OCI-LY7 (cell line): ENCODE data around the gene MYNN. TPM values are rescaled to one million over a fixed set of nuclear protein-coding genes. Genes with fewer than 3 reads are reported as not detected.

Experiments
- BruUV-seq: library from RNA; stranded (reverse); fragments of 400-500 nt; replicated peaks from 2 replicates; lab custom pipeline; 2021; lab: Mats Ljungman, UMichigan
- CTCF ChIA-PET: fragments of 300-600 bp; sonication (Branson Sonifier 250); formaldehyde crosslinking; loops from one replicate; lab custom pipeline; 2022; ENCODE audit warnings: antibody characterized with exemption; ENCODE audit not compliant: unreplicated experiment; lab: Charles Lee
- POLR2A ChIA-PET: fragments of 300-600 bp; sonication (Branson Sonifier 250); formaldehyde crosslinking; loops from one replicate; lab custom pipeline; 2022; ENCODE audit warnings: antibody characterized with exemption; lab: Charles Lee
- DNase-seq: peaks from one replicate; pipeline ENCODE4 v3.0.0-alpha.2; 2015; ENCODE audit warnings: low spot score
- H2AFZ ChIP-seq: fragments of 200-600 bp; sonication (generic), shearing (Covaris generic); 2 replicates; pipeline ENCODE4 v1.6.1; 2014; ENCODE audit warnings: mild to moderate bottlenecking, antibody characterized with exemption, low read length, moderate library complexity
- H3K27ac ChIP-seq: fragments of 200-600 bp; sonication (generic); 2 replicates; pipeline ENCODE4 v1.5.1; 2014; ENCODE audit warnings: mixed run types, low read depth, mild to moderate bottlenecking, moderate library complexity, low read length, inconsistent platforms; ENCODE audit not compliant: poor library complexity, severe bottlenecking
- H3K36me3 ChIP-seq: fragments of 200-600 bp; sonication (generic); 2 replicates; pipeline ENCODE4 v1.6.1; 2014; ENCODE audit warnings: mild to moderate bottlenecking, antibody characterized with exemption, low read length, moderate library complexity, mixed read lengths; ENCODE audit not compliant: insufficient read depth
- H3K4me1 ChIP-seq: fragments of 200-600 bp; sonication (generic); 2 replicates; pipeline ENCODE4 v1.5.1; 2014; ENCODE audit warnings: mild to moderate bottlenecking, low read length; ENCODE audit not compliant: insufficient read depth, poor library complexity, severe bottlenecking
- H3K4me2 ChIP-seq: fragments of 200-600 bp; sonication (generic); 2 replicates; pipeline ENCODE4 v1.6.1; 2014; ENCODE audit warnings: mild to moderate bottlenecking, low read length
- H3K4me3 ChIP-seq: fragments of 200-600 bp; sonication (generic); 2 replicates; pipeline ENCODE4 v1.5.1; 2014; ENCODE audit warnings: mild to moderate bottlenecking, low read depth, low read length; ENCODE audit not compliant: poor library complexity, severe bottlenecking
- H3K79me2 ChIP-seq: fragments of 200-600 bp; sonication (generic); 2 replicates; pipeline ENCODE4 v1.6.1; 2016; ENCODE audit warnings: low read depth, mild to moderate bottlenecking, low read length, moderate library complexity, mixed read lengths; ENCODE audit not compliant: insufficient read depth
- H3K9me2 ChIP-seq: fragments of 200-600 bp; sonication (generic); 2 replicates; pipeline ENCODE4 v1.6.1; 2016; ENCODE audit warnings: mild to moderate bottlenecking, low read length, mixed read lengths; ENCODE audit not compliant: insufficient read depth
- H3K9me3 ChIP-seq: fragments of 200-600 bp; sonication (generic); 2 replicates; pipeline ENCODE4 v1.6.1; 2014; ENCODE audit warnings: mild to moderate bottlenecking, mixed run types, low read length, mixed read lengths
- H4K20me1 ChIP-seq: fragments of 200-600 bp; sonication (generic); 2 replicates; pipeline ENCODE4 v1.6.1; 2014; ENCODE audit warnings: mild to moderate bottlenecking, antibody characterized with exemption, low read length, moderate library complexity, mixed read lengths; ENCODE audit not compliant: insufficient read depth
- EZH2phosphoT487 ChIP-seq: fragments of 200-600 bp; sonication (generic); IDR thresholded peaks from 2 replicates; pipeline ENCODE4 v1.6.1; 2018; ENCODE audit warnings: low read depth, borderline replicate concordance, mild to moderate bottlenecking, mixed run types, antibody characterized with exemption, low read length, moderate library complexity, mixed read lengths
- intact Hi-C: fragments of 100-400 bp; cut with micrococcal nuclease; formaldehyde crosslinking; loops from one replicate; pipeline ENCODE4 v1.10.0; 2022; ENCODE audit not compliant: unreplicated experiment
- total RNA-seq, 2 experiments: library from RNA; depleted of rRNA in 1 of 2; stranded (reverse); fragments of >200 nt in 1 of 2; shearing (Covaris generic) in 1 of 2; gene quantifications; 2 replicates each; pipeline ENCODE4 v1.2.3, GENCODE V29; 2014 to 2022
- TF ChIP-seq, protein P1 (sequence below): fragments of 200-600 bp; sonication (generic); conservative IDR thresholded peaks from 2 replicates; pipeline ENCODE4 v1.5.1; 2014; ENCODE audit warnings: mild to moderate bottlenecking, antibody characterized with exemption, low read length, moderate library complexity, mixed read lengths

MYNN gene
- total RNA-seq, 2 experiments from 2014 or later, result 12.1 to 13.1 TPM

DNA sequence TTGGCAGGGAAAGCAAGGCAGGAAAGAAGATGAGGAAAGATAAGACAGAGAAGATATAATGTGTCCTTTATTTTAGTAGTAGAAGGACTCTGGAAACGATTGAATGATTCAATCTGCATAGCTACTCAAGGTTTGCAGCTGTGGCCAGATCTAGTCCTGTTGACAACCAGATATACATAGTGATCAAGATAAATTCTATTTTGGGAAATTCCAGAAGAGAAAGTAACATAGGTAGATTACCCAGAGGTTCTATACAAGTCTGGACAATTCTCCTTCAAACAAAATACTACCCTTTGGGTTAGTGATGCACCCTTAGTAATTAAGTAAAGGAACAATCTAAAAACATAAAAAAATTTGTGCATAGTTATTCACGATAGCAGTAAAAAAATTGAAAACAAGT, 17.7 kb upstream of the MYNN start:
- Histone ChIP-seq H3K9me3 (no peaks in the 10 kb centered on the region), H4K20me1 (no peaks in the 10 kb centered on the region), H3K9me2 (no peaks in the 10 kb centered on the region), H3K4me1 (peaks cover 15% of the 10 kb centered on the region), H3K4me2 (no peak overlapping the region), H3K27ac (no peak overlapping the region), H3K79me2 (no peaks in the 10 kb centered on the region), H2AFZ (no peak overlapping the region), H3K36me3 (no peaks in the 10 kb centered on the region), H3K4me3 (no peak overlapping the region)
- DNase-seq, result no peak
- CTCF ChIA-PET, result no interaction called here
- intact Hi-C loops, result no loop called here
- no peak for TF ChIP-seq EZH2phosphoT487
- TF ChIP-seq, protein P1, sequence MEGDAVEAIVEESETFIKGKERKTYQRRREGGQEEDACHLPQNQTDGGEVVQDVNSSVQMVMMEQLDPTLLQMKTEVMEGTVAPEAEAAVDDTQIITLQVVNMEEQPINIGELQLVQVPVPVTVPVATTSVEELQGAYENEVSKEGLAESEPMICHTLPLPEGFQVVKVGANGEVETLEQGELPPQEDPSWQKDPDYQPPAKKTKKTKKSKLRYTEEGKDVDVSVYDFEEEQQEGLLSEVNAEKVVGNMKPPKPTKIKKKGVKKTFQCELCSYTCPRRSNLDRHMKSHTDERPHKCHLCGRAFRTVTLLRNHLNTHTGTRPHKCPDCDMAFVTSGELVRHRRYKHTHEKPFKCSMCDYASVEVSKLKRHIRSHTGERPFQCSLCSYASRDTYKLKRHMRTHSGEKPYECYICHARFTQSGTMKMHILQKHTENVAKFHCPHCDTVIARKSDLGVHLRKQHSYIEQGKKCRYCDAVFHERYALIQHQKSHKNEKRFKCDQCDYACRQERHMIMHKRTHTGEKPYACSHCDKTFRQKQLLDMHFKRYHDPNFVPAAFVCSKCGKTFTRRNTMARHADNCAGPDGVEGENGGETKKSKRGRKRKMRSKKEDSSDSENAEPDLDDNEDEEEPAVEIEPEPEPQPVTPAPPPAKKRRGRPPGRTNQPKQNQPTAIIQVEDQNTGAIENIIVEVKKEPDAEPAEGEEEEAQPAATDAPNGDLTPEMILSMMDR, result no peak
- POLR2A ChIA-PET, result interaction anchor here (0.8 kb wide), 1 partner anchor 12 kb away, joined by 3 read pairs; no protein-coding TSS in a partner anchor
- no TSS peak for BruUV-seq

DNA sequence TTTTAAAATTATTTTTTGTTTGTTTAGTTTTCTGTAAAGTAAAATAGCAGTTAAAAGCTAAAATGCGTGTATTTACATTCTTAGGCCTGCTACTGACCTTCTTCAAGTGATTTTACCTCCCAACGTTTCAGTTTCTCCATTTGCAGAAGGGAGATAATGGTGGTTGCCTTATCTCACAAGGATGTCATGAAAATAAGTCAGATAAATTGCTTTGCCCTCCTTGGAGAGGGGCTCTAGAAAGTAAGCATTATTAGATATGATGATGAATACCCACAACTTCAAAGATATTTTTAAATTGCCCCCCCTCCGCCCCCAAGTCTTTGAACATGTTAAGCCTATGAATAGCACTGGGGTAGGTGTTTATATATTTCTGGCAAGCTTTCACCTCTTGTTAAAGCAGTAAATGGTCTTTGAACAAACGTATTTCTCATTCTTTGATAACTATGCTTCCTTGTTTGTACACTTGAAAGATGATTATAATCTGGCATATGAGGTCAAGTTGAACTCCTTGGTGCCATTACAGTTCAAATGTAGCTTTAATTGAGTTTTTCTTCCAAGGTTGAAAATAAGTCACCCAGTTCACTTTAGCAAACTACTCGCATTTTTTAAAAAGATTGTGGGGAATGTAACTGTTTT, 14.7 kb upstream of the MYNN start:
- Histone ChIP-seq H3K4me1 (peaks cover 15% of the 10 kb centered on the region), H3K9me3 (peaks cover 5% of the 10 kb centered on the region), H3K9me2 (no peaks in the 10 kb centered on the region), H3K4me3 (no peak overlapping the region), H3K27ac (no peak overlapping the region), H3K79me2 (no peaks in the 10 kb centered on the region), H3K4me2 (peak overlapping the region; percentile 50), H2AFZ (peak overlapping the region; percentile 69), H3K36me3 (no peaks in the 10 kb centered on the region; the same call in 1 of the 2 replicates), H4K20me1 (no peaks in the 10 kb centered on the region)
- no peak for DNase-seq
- TF ChIP-seq, protein P1, result no peak
- no peak for TF ChIP-seq EZH2phosphoT487
- ChIA-PET CTCF (no interaction called here), POLR2A (interaction anchor here (0.5 to 3.4 kb wide), 6 partner anchors 9 to 1659 kb away, joined by 3 to 18 read pairs (median 4); partner anchors contain the start of gene MYNN)
- BruUV-seq, result no TSS peak
- intact Hi-C loops, result no loop called here

DNA sequence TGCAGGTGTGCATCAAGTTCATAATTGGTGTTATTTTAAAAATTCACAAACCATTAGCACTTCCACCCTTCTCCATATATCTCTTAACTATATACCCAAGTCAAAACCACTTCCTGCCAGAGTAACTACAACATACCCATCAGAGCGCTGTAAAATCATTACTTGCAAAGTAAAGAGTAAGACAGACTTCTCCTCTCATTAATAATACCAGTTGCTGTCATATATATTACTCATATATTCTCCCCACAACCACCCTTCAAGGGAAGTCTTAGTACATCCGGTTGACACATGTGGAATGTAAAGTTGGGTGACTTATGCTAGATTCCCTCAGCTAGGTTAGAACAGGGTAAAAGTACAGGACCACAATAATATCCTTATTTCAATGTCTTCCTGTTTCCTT, 13.9 kb upstream of the MYNN start:
- Histone ChIP-seq H3K9me2 (no peaks in the 10 kb centered on the region), H3K4me1 (peaks cover 23% of the 10 kb centered on the region), H3K4me3 (no peak overlapping the region), H3K4me2 (peak overlapping the region; percentile 50), H4K20me1 (no peaks in the 10 kb centered on the region), H3K79me2 (no peaks in the 10 kb centered on the region), H3K9me3 (peaks cover 8% of the 10 kb centered on the region), H2AFZ (peak overlapping the region; percentile 69; the same call in 1 of the 2 replicates), H3K27ac (peak overlapping the region; percentile 4), H3K36me3 (no peaks in the 10 kb centered on the region; the same call in 1 of the 2 replicates)
- CTCF ChIA-PET, result no interaction called here
- BruUV-seq, result no TSS peak
- intact Hi-C loops, result no loop called here
- TF ChIP-seq, protein P1, result no peak
- TF ChIP-seq EZH2phosphoT487, result no peak
- POLR2A ChIA-PET, result interaction anchor here (0.6 to 3.4 kb wide), 5 partner anchors 9 to 1109 kb away, joined by 3 to 18 read pairs (median 5); partner anchors contain the start of gene MYNN
- DNase-seq, result peak; percentile 29
